Right hindlimb (tissue), 1 donor: ENCODE data around the gene SERPINE1.

Experiments used
- DNase-seq: peaks from one replicate; pipeline ENCODE4 v3.0.0-alpha.2; 2018

SERPINE1 gene

DNA sequence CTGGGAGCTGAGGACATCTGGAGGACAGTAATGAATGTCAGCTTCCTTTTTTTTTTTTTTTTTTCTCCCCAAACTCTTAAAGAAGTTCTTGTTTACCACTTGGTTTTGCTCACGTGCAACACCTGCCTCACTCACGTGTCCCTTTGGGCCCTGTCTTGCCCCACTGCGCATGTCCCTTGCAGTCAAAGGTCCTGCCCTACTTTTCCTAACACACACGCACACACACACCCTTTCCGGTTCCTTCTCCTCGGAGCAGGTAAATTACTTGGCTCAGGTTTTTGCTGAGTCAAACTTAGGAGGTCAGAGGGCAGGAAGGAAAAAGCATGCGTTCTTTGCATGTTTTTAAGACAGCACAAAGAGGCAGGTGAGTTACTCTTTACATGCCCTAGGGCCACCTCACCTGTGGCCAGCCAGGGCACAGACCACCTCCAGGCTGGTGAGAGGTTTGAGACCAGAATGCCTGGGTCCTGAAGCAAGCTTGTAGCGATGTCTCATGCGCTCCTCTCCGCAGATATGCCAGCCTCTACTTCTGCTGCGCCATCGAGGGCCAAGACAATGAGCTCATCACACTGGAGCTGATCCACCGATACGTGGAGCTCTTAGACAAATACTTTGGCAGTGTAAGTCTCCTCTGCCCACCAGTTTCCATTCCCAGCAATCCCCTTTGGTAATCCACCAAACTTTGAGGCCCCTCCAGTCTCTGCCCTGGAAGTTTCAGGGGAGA is 30.1 kb downstream of the SERPINE1 start:
- DNase-seq: no peak

DNA sequence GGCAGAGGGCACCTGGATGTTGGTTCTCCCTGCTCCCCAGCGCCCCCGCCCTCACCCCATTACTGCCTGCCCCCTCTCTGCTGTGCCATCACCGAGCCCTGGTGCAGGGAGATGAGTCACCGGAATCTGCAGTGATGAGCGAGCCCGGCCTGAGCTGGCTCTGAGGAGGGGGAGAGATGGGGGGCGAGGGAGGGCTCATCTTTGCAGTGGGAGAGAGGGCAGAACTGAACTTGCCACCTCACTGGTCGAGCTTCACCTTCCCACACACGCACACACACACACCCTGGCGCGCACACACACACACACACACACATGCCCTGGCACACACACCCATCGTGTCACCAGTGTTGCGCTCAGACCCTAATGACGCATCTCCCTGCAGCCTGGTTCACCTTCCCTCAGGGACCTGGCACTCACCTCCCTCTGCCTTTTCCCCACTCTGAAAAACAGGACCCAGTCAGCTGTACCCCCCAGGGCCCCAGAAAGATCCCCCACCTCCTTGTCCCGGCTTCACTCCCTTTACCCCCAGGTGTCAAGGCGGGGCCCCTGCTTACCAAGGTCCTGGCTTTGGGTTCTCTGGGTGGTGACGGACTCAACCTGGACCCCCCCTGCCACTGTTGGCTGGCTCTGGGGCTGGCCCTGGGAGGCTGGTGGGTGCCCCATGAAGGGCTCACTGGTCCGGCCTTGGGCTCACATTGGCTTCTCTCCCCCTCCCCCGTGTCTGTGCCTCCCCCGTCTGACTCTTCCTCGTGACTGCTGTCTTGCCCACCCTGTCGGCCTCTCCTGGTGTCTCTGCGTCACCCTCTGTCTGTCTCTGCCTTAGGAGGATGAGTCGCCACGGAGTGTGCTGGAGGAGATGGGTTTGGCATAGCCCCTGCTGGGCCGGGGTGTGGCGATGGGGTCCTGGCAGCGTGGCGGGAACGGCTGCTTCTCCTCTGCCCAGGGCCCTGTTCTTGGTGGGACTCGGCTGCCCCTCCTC is 33.1 kb downstream of the SERPINE1 start:
- no peak for DNase-seq

DNA sequence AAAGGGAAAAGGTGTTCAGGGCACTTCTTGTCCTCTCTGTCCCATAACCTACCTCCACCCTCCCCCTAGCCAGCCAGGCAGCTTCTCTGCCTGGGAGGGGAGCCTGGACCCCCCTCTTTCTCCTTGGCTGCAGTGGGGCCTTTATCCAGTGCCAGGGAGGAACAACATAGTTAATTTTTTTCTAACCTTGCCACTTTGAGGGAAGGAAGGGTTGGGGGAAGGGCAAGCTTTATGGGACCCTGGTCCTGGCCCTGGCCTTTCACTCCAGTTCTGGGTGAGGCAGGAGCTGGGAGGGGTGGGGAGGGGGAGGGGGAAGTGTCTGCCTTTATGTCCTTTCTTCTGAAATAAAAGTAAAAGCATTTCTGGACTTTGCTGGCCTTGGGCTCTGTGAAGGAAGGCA is 34.0 kb downstream of the SERPINE1 start:
- DNase-seq: no peak

DNA sequence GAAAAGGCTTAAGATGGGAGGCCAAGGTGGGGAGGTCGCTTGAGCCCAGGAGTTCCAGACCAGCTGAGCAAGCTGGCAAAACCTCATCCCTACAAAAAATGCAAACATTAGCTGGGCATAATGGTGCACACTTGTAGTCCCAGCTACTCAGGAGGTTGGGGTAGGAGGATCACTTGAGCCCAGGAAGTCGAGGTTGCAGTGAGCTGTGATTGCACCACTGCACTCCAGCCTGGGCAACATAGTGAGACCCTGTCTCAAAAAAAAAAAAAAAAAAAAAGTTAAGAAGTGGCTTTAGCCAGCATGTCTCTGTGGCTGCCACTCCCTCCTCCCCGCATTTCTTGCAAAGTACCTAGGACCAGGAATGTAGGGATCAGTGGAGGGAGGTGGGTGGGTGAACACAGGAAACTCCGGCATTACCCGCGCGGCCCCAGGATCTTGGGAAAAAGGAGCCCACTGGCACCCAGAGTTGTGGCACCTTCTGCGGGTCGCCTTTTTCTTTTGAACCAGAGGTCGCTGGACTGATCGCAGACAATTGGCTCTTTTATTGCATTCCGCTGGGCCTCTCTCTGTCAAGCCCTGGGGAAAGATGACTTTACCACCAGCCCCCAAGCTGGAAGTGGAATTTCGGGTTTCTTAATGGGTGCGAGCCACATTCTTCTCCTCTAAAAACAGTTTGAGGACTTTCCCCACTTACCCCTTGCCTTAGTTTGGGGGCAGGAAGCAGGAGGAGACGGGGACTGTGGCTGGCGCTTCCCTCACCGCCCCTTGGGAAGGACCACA is 35.0 kb downstream of the SERPINE1 start:
- DNase-seq: no peak

DNA sequence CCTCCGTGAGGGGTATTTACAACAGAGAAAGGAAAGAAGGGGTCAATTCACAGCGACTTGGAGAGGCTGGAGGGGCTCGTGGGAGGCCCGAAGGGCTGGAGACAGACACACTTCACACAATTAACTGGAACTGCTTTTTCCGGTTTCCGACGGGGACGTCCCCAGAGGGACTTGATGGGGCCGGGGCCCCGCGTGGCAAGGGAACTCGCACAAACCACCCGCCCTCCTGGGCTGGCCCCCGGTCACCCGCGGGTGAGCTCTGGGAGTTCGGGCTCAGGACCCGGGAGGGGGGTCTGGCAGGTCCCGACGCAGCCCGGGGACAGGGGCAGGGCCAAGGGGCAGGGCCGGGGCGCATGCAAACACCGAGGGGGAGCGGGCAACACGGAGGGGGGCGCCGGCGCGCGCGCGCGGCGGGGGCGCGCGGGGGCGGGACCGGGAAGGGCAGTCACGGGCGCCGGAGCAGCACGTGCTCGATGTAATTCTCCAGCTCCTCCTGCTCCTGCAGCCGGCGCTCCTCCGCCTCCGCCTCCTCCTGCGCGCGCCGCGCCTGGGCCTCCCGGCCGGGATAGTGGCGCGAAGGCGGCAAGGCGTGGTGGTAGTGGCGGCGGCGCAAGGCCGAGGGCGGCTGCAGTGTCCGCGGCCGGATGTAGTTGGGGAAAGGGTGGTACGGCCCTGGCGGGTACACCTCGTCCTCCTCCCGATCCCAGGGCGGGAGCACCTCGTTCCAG is 35.8 kb downstream of the SERPINE1 start:
- DNase-seq: peak; percentile 56

DNA sequence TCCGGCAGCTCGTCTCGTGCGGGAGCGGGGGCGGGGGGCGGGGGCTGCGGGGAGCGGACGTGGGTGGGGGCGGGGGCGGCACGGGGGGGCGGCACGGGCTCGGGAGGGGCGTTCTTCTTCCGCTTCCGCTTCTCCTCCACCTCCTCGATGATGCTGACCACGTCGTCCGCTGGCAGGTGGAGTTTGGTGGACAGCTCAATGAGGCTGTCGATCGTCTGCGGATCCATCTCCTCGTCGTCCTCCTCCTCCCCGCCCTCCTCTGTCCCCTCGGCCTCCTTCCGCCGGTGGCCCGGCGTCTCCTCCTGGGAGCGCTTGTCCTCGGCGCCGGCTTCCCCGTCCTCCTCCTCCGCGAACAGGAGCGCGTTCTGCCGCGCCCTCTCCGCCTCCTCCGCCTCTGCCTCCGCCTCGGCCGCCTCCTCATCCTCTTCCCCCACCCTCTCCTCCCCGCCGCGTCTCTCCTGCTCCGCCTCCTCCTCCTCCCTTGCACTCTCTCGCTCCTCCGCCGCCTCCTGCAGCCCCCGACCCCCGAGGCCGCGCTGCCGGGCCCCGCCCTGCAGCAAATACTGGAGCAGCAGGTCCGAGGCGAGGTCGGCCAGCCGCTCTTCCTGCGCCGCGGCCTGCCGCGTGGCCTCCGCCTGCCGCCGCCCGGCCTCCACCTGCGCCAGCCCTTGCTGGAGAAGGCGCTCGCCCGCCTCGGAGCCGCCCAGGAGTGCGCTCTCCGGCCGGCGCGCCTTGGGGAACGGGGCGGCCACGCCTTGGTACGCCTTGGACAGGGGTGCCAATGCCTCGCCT is 36.6 kb downstream of the SERPINE1 start:
- DNase-seq: no peak

DNA sequence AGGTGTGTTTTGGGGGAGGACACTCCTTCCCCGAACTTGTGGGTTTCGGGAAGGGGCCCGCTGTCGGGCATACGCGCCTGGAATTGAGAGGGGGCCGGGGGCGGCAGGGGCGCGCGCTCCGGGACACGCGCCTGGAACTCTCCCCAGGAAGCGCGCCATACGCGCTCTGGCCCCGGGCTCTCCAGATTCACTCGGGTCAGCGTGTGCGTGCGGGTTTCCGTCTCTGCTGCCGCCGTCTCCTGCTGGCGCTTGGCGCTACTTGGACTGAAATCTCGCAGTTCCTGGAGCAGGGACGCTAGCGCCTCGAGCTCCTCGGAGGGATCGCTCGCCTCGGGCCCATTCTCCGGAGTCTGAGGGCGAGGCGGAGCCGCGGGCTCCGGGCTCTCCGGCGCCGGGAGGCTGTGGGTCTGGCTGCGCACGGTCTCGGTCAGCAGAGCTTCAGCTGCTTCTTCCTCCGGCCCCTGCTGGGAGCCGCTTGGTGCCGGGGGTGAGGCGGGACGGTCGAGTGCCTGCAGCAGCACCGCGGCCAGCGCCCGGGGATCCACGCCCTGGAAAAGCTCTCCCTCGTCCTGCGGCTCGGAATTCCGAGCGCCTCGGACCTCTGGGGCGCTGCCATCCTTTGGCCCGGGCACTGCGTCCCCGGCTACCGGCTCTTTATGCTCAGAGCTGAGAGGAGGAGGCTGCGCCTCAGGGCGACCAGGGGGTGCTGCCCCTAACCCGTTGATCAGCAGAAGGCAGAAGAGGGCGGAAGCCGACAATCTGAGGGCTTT is 37.4 kb downstream of the SERPINE1 start:
- DNase-seq: peak; percentile 68

DNA sequence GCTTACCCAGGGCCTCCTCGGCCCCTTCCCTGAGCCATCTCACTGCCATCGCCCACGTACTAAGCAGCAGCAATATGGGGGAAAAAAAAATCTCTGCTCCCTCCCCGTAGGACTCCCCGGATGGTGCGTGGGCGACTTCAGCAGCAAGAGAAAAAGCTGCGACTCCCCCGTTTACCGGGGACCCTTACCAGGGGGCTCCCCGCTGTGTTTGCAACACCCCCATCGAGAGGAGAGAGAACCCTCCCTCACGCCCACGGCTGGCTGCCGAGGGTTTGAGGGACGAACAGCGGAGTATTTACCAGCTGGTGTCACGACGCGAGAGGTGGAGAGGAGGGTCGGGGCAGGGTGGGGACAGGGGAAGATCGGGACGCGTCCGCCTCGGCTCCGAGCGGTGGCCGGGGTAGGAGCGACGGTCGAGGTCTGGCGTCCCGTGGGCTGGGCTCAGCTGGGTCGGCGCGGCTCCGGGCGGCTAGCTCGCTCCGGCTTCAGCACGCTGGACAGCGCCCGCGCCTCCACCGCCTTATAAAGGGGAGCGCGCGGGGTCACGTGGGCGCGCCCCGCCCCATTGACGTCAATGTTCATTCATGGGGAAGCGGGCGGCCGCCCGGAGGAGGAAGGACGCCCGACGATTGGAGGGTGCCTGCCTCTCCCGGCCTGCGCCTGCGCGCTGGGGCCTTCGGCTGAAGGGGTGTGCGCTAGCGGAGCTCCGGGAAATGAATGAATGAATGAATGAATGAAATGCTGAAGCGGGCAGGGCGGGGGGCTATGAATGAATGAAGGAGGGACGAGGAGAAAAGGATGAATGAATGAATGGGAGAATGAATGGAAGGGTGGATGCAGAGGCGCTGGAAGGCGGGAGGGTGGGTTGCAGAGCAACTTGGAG is 38.4 kb downstream of the SERPINE1 start, which contains the start of gene VGF:
TSS of gene VGF (minus strand) at position 495 of the 883 bp plus-strand sequence. CDS start 726 bp downstream, outside the sequence.
- DNase-seq: peak; percentile 91

DNA sequence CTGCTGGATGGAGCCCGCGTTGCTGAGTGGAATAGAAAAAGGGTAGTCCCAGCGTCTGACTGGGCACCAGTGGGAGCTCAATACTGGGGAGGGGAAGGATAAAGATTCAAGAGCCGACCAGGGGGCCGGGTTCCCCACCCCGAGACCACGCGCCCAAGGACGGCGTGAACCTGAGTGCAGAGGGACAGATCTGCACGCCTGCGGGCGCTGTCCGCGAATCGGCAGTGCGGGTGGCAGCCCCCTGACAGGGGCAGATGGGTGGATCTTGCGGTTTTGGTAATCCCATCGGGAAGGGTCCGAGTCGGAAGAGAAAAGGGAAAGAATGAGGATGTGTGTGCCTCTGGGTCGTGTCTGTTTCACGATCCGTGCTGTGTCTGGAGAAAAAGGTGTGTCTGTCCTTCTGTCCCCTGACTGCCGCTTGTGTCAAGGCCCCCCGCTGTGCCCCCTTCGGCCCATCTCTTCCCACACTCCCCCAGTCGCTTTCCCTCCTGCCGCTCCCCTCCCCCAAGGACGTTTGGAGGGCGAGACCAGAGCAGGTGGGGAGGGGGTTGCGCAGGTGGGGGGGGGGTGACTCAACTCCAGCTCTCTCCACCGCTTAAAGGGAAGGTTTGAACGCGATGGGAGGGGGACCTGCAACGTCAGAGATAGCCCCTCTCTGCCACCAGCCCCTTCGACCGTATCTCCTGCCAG is 39.2 kb downstream of the SERPINE1 start:
- DNase-seq: no peak

DNA sequence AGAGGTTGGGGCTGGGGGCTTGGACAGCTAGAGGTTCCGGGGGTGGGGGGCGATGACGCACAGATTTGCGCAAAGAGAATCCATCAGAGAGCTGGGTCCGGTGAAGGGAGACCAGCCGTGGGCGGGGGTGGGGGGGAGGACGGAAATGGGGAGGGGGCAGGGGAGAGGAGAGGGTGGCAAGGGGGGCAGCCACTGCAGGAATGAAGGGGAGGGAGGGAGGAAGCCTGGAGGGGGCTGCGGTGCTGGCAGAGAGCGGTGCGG is 39.7 kb downstream of the SERPINE1 start:
- DNase-seq: no peak

DNA sequence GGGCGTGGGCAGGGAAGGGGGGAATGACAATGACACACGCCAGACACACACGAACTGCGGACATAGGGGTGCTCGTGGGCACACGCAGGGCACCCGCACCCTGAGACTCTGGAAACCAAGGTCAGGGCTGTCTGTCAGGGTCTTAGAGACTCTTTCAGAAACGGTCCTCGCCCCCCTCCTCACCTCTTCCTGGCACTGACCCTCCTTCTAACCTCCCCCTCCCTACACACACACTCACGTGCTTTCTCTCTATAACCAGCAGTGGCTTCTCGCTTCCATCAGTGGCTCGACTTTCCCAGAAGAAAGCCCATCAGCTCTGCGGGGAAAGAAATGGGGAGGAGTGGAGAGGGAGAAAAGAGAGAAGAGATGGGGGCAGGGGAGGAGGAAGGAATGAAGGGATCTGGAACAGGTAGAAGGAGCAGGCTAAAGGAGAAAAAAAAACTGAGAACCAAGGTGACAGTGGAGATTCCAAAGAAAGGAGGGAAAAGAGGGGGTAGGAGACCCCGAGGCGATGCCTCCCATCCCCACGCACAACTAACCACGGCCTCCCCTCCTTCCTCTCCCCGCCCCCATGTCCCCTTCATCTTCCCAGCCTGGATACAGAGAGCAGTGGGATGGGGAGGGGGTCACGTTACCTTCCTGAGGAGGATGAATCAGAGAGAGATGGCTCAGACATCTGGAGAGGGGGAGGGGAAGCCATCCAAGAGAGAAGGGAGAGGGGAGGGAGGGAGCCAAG is 40.2 kb downstream of the SERPINE1 start:
- DNase-seq: no peak

DNA sequence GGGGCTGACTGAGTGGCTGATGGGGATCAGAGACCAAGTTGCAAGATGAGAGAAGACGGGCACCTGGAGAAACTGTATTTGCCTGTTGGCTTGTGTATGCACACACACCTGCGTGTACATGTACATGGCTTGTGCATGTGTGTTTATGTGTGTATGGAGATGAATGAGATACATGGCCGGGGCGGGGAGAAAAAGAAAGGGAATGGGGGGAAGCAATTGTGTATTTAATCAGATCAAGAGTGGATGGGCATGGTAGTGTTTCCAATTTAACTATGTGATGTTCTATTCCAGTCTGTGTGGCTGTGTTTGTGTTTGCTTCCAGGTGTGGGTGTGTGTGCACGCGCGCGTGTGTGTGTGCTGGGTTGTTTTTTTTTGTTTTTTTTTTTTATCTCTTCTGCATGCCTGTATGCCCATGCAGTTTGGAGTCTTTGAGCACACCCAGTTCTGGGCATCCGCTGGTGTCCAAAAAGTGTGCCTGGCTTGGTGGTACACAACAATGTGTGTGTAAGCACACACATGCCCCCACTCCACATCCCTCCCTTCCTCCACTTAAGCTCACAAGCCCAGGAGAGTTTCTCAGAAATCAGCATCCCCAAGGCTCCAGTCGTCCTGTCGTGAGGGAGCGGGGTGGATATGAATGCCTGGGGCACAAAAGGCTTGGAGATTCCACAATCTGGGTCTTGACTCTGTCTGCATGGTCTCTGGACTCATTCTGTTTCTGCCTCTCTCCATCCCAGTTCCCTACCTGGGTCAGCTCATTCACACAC is 40.9 kb downstream of the SERPINE1 start:
- no peak for DNase-seq

DNA sequence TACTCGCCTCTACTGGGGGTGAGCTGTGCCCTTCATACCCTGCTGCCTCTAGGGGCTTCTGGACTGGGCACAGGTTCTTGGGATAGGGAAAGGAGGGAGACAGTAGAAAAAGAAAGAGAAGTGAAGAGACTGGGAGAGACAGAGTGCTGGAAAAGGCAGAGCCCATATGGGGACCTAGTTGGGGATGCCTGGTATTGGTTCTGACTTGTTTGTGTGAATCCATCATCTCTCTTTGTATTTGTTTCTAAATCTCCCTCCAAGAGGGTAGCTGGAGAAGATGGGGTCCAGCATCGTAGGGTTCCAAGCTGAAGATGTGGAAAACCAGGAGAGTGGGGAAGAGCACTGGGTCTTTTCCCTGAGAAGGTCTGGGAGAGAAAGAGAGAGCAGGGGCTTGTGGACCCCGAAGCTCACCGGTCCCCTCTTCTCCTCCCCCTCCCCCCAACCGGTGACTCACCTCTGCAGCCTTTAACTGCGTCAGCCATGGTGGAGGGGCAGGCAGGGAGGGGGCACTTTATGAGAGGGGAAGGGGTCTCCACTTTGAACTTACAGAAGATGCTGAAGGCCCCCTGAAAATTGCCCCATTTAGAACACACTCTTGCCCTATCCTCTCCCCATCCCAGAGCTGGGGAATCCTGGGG is 41.6 kb downstream of the SERPINE1 start:
- no peak for DNase-seq

DNA sequence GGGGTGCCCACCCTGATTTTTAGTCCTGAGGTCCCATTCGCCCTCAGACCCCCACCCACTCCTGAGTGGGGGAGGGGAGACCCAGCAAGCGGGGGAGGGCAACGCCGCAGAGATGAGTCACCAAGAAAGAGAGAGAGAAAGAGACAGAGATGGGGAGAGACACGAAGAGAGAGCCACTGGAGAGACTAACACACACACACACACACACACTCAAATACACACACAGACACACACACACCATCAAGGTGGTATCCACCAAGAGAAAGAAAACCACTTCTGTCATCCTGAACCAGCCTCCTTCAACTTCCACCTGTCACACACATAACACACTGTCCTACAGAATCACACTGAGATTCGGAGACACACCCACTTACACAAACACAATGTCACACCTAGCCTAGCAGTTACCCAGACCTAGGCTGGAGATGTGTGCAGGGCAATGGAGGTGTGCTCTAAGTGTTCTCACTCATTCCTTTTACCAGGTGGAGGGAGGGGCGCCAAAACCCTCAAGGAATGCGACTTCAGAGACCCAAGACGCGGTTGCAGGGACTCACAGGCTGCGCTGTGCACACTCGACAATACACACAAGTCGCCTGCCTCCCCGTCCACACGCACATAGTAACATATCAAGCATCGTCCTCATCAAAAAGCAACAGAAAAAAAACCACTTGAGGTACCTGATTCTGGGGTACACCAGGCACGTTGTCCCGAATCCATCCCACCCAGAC is 42.4 kb downstream of the SERPINE1 start:
- DNase-seq: no peak

DNA sequence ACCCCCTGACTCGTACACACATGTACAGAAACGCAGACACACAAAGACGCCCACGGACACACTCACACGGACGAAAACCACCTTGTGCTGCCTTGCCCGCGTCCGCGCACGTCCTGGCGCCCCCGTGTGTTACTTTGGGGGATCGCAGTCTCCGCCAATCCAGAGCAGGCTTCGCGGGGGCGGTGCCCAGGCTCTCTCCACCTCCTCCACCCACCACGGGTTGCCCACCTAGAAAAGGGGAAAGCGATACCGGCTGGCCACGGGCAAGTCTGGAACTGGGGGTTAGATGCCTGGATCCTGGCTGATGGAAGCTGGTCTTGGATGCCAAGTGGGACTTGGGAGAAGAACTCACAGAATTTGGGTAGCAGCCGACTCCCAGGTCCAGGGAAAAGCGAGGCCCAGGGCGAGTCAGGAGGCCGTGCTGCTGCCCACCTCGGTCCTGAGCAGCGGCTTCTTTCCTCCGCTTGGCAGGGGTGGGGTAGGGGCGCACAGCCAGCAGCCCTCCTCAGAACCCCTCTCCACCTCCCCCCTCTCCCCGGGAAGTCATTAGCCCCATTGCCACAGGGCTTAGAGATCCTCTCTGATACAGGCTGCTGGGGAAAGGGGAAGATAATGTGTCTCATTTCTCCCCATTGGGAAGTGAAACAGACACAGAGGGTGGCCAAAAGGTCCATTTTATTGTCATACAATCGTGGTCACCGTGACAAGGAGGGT is 43.1 kb downstream of the SERPINE1 start:
- DNase-seq: peak; percentile 70
